Fibroblast of skin of back (primary cell): ENCODE data around the gene KCNJ18.
"Not testable (repeated sequence)": the region's sequence is repeated elsewhere in the genome, so short reads cannot be mapped to it uniquely, and the experiment has no call there.

Experiments
- DNase-seq: peaks from one replicate; pipeline ENCODE4 v3.0.0-alpha.2; 2013

KCNJ18 gene

DNA sequence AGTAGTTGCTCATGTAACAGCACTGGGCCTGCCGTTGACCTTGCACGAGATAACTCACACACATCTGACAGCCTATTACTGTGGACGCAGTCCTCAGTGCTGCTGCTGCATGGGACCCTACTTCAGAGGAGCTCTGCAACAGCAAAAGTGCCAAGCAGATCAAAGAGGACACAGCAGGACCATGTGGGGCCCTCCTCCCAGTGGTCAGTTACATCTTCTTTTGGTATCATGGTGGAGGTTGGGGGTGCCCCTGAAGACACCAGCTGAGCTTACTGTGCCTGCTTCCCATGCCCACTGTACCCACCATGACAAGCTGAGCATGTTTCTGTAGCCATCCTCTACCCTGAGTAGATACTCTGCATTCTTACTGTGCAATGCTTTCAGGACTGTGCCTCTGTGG, 41.6 kb downstream of the KCNJ18 start:
- DNase-seq = not testable (repeated sequence)

DNA sequence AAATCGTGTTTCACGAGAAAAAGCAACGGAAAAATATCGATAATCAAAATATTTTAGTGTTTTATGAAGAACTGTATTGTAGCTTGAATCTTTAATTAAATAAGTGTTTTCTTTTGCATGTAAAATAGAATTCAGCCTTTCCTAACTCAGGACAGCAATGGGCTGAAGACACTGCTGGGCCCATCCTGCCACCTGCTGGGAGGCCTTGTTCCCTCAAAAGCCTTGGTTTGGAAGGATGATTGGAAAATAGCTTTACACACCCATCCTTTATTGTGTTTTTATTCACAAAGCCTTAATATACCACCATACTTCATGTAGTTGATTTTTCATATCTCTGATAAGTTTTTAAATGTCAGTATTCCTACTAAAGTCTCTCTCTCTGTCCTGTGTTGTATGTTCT, 43.5 kb downstream of the KCNJ18 start:
- not testable (repeated sequence) for DNase-seq

DNA sequence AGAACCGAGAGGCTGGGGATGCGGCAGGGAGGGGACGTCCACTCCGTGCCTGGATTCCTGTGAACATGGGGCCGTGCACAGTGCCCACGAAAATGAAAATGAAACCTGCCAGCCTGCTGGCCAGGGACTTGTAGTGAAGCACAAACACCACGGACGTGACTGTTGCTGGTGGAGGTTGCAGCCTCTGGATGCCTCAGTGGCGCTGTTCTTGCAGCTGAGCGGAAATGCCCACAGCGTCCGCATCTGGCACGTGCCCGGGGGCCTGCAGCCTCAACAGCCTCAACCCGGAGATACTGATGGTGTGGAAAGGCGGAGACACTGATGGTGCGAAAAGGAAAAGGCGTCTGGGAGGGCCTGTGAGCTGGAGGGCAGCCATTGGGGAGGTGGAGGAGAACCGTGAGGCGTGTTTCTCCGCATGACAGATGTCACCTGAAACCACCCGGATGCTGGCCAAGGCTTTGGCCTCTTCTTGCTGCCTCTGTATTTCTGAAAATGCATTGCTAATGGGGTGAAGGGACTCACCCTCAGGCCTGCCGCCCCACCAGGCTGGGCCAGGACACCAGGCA, 44.8 kb downstream of the KCNJ18 start:
- not testable (repeated sequence) for DNase-seq

DNA sequence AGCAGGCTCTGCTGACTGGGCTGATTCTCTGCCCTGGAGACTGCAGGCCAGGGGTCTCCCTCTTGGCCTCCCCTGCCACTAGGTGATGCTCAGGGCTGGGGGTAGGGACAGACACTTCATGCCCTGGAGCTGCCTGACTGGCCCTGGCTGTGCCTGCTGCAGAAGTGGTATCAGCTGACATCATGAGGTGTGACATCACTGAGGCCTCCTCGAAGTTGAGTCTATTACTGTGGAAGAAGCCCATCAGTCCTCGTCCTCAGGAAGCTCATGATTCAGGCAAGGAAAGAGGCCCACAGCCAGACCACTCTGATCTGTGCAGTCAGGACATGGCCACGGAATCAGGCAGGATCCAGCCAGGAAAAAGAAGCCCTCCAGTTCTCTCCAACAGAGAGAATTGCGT, 45.9 kb downstream of the KCNJ18 start:
- DNase-seq = not testable (repeated sequence)

DNA sequence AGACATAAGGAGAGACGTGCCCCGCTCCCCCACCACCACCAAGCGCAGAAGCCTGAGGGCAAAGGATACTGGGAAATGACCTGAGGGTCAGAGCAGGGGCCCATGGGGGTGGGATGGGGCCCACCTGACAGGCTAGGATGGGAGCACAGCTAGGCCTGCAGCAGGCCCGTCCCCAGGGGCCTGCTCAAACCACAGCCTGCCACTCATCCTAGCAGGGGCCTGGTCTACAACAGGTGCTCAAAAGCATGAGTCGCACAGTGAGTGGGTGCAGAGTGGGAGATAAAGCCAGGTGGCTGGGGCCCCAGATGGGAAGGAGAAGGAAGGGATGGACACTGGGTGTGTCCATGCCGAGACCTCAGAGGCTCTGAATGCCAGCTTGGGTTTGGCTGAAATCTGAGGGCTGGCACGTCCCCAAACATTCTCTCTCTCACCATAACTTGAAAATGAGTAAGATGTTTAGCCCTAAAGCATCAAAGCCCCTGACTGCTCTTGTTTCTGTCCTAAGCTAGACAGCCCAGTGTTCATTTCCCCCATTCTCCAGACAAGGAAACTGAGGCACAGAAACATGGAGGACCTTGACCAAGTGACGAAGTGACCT, 46.7 kb downstream of the KCNJ18 start:
- DNase-seq = not testable (repeated sequence)

DNA sequence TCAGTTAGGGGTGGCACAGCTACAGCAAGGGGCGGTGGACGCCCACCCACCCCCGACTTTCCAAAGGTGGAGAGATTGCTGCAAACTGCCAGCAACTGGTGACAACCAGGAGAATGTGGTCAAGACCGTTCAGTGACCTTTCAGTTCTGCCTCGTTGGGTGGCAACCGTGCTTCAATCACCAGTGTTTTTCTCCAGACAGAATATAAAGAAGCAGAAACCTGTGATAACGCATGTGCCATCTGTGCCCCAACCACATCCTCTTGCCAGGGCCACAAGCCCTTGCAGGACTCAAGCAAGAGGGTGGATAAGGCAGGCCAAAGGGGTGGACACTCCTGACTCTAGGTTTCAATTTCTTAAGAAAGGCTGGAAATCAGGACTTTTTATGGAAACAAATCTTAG, 47.2 kb downstream of the KCNJ18 start:
- DNase-seq = not testable (repeated sequence)

DNA sequence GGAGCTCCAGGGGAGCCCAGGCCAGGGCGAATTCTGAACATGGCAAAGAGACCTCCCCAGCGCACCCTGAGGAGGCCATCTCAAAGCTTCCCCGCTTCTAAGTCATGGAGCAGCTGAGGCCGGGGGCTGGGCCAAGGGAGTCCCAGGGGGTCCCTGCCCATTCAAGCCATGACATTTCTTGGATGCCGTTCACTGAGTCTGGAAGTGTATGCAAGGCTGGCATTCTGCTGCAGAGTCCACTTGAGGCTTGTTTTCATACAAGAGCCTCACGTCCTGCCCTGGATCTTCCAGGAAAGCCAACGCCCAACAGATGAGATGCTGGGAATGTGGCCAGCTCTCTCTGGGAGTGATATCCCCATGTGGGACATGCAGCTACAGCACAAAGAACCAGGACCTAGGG, 48.5 kb downstream of the KCNJ18 start:
- DNase-seq = not testable (repeated sequence)

DNA sequence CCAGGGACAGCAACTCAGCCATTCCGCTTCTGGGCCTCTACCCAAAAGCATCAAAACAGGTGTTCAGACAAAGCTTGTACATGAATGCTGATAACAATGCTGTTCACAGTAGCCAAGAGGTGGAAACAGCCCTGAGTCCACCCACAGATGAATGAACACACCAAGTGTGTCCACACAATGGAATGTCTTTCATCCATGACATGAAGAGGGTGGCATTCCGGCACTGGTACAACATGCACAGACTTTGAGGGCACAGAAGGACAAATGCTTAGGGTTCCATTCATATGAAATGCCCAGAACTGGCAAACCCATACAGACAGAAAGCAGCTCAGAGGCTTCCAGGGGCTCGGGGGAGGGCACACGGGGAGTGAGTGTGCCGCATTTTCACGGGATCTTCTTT, 49.2 kb downstream of the KCNJ18 start:
- not testable (repeated sequence) for DNase-seq

DNA sequence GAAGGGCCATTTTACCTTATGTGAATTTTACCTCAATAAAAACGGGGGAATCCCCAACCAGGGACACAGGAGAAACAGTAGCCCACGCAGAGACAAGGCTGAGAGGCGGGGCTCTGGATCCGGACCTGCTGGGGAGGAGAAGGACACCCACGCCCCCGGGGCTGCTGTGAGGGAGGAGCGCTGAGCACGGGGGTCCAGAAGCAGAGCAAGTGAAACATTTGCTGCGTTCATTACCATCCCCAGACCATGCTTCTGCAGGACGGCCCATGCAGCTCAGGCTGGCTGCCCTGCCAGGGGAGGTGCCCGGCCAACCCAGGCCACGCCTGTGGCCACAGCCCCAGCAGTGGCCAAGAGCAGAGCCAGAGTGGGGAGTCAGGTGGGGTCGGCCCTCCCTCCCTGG, 50.0 kb downstream of the KCNJ18 start:
- DNase-seq = no peak

DNA sequence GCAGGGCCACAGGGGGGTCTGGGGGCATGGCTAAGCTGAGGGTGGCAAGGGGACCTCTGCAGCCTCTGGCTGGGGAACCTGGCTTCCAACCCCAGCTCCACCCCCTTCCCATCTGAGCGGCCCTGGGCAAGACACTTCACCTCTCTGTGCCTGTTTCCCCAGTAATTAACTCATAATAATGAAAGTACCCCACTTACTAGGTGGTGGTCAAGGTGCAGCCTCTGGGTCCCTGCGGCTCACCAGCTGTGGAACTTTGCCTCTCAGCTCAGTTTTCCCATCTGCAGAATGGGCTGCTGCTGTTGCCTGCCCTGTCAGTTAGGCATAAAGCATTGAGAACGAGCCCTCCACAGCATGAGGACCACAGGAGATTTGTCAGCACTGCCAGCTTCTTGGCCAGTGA, 51.8 kb downstream of the KCNJ18 start:
- DNase-seq = not testable (repeated sequence)

DNA sequence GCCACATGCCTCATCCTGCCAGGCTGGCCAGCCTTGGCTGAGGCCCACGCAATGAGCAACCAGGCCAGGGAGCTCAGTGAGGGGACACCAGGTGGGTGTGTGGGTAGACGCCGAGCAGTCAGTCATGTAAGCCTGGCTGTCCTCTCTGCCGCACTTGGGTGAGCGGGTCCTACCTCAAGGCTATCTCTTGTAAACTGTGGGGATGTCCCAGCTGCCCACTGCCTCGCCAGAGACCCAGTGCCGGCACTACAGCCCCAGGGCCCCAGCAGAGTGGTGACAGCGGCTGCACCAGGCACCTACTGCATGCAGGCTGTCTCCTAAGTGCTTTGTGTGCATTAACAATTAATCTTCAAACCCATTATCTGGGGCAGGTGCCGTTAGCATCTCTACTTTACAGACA, 52.3 kb downstream of the KCNJ18 start:
- not testable (repeated sequence) for DNase-seq

DNA sequence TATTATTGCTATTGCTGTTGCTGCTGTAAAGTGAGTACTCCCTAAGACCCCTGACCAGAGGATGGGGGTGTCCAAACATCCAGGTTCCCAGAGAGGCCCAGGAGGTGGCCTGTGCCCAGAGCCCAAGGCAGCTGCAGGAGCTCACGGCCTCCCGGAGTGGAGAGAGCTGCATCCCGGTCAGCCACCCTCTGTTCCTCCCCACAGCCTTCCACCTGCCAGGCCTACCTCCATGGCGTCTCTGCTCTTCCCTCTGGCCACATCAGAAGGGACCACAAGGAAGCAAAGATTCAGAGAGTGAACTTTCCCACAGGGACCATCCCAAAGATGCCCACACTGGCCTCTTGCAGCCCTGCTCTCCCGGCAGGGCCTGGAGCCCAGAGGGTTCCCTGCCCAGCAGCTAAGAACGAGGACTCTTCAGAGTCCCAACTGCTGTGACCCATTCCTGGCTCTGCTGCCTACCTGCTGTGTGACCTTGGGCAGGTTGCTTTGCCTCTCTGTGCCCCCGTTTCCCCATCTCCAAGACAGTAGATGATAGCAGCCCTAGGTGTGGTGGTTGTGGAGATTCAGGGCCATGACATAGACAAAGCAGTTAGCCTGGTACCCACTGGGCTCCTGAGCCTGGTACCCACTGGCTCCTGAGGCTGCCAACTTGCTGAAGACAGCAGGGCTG, 53.2 kb downstream of the KCNJ18 start:
- DNase-seq = not testable (repeated sequence)

DNA sequence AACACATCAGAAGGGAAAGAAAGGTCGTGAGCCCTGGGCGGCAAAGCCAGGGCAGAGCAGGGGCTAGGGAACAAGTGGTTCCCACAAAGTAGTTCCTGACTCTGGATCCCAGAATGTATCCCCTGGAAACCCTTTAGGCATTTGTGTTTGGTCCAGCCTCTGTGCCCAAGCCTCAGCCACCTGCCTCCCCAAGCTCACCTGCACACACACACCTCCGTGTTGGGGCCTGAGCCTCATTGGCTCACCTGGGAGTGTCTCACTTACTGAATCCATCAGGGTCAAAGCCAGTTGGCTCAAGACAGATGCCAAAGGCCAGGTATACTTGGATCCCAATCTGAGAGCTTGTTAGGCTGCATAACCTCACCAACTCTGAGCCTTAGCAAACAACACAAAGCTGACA, 54.1 kb downstream of the KCNJ18 start:
- not testable (repeated sequence) for DNase-seq

DNA sequence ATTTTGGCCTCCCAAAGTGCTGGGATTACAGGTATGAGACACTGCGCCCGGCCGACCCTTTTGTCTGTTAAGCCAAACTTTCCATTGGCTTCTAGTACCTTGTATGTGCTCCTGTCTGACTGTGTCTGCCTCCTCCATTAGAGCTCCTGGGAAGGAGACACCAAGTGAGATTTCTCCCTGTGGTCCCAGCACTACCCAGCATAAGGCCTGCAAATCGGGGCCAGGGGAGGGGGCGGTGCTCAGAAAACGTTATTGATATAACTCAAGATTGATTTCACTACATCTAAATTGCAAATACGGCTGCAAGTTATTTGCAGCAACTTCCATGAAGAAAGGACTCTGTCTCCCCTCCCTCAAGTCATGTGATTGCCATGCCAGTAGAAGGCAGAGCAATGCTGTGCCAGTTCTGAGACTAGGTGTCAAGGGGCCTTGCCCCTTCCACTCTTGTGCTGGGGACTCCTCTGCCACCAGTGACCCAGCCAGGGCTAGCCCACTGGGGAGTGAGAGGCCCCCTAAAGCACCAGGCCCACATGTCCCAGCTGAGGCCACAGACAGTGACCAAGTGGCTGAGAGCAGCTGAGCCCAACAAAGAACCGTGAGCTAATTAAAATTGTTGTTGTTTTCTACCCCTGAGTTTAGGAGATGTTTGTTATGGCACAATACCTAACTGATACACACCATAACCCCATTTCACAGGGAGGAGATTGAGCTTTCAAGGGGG, 55.0 kb downstream of the KCNJ18 start:
- DNase-seq = not testable (repeated sequence)

DNA sequence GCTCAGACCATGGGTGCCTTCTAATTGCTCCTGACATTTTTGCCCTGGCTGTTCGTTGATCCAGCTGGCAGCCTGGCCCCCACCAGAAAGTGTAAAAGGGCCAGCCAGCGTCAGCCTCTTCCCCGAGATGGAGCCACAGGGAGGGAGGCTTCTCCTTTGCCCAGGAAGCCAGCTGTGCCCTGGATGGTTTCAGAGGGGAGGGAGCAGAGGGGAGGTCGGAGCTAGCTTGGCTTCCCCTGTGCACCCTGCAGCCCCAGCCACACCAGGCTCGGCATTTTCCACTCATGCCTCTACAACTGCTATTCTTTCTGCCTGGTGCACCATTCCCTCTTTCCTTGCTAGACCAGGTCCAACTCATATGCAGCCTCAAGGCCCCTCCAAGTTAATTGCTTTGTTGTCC, 56.4 kb downstream of the KCNJ18 start:
- not testable (repeated sequence) for DNase-seq

DNA sequence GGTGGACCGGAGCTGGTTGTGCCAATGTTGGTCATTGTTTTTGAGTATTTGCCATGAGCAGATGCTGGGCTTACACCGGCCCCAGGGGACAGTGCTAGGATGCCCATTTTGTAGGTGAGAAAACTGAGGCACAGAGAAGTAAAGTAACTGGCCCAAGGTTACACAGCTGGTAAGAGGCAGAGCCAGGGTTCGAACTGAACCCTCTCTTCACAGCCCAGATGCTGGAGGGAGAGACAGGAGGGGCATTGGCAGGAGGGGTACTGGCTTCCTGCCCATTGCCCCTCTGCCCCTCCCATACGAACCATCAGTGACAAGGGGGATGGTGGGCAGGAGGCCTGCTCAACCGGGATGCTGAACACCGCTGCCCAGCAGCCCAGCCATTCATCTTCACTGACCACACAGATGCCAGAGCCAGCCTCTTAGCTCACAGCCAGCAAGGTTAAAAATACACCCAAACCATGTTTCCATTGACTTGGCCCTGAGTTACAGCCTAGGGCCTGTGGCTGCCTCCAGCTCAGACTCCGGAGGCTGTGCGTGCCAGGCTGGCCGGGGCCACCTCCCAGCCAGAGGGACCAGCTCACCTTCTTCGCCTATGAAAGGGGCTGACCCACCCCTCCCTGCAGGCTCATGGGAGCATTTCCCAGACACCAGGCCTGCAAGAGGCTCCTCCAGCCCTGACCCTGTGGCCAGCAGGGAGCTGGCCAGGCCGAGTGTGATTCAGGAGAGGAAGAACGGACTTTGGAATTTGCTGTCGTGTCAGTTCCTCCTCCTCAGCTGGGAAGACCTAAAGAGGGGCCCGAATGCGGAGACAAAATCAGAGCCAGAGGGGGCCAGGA, 57.6 kb downstream of the KCNJ18 start:
- not testable (repeated sequence) for DNase-seq

DNA sequence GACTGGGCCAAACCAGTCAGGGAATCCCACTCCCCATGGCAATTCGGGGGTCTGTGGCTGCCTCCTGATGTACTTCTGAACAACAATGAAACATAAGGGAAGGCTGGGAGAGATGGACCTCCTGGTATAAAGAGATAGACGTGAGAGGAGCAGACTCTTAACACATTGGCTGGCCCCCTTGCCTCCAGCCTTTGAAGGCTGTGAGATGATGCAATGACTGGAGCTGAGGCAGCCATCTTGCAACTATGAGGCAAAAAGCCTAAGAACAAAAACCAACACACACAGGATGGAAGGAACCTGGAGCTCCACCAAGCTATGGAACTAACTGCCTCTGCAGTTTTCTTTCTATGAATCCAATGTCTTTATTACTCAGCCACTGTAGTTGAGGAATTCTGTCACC, 58.8 kb downstream of the KCNJ18 start:
- DNase-seq = not testable (repeated sequence)
